Neural progenitor cell (in vitro differentiated cells): ENCODE data around the gene STIM1. TPM values are rescaled to one million over a fixed set of nuclear protein-coding genes. Genes with fewer than 3 reads are reported as not detected.
A peak's percentile ranks its signal among the peaks of the same experiment; 100 is the strongest.

ENCODE experiments used
- DNase-seq: peaks from one replicate; pipeline ENCODE4 v3.0.0-alpha.2; 2016; ENCODE audit warnings: low spot score
- H2AFZ ChIP-seq: fragments of 200-600 bp; sonication (generic); replicated peaks from 2 replicates; pipeline ENCODE4 v1.6.1; 2016; ENCODE audit warnings: antibody characterized with exemption
- H3F3A ChIP-seq: fragments of 200-600 bp; sonication (generic); 2 replicates; pipeline ENCODE4 v1.6.1; 2016; ENCODE audit warnings: antibody characterized with exemption, low read depth
- H3K27ac ChIP-seq: fragments of 200-600 bp; sonication (generic); 2 replicates; pipeline ENCODE4 v1.5.1; 2016; ENCODE audit warnings: mild to moderate bottlenecking
- H3K27me3 ChIP-seq: fragments of 200-600 bp; sonication (generic); 2 replicates; pipeline ENCODE4 v1.6.1; 2016; ENCODE audit warnings: mild to moderate bottlenecking, moderate library complexity
- H3K36me3 ChIP-seq: fragments of 200-600 bp; sonication (generic); 2 replicates; pipeline ENCODE4 v1.5.1; 2016
- H3K4me1 ChIP-seq: fragments of 200-600 bp; sonication (generic); 2 replicates; pipeline ENCODE4 v1.6.1; 2016; ENCODE audit warnings: mixed run types
- H3K4me2 ChIP-seq: fragments of 200-600 bp; sonication (generic); 2 replicates; pipeline ENCODE4 v1.6.1; 2016
- H3K4me3 ChIP-seq: fragments of 200-600 bp; sonication (generic); 2 replicates; pipeline ENCODE4 v1.5.1; 2016
- H3K79me2 ChIP-seq: fragments of 200-600 bp; sonication (generic); 2 replicates; pipeline ENCODE4 v1.6.1; 2016; ENCODE audit warnings: low read depth
- H3K9ac ChIP-seq: fragments of 200-600 bp; sonication (generic); 2 replicates; pipeline ENCODE4 v1.6.1; 2016
- H3K9me3 ChIP-seq: fragments of 200-600 bp; sonication (generic); 2 replicates; pipeline ENCODE4 v1.5.1; 2016; ENCODE audit warnings: low read depth
- H4K20me1 ChIP-seq: fragments of 200-600 bp; sonication (generic); 2 replicates; pipeline ENCODE4 v1.6.1; 2016; ENCODE audit warnings: low read depth
- H3K27ac Mint-ChIP-seq: 3 replicates; pipeline ENCODE4 v1.8.0; 2021; ENCODE audit warnings: mixed read lengths
- H3K27me3 Mint-ChIP-seq: 2 replicates; pipeline ENCODE4 v1.8.0; 2022; ENCODE audit warnings: low read depth, mild to moderate bottlenecking, inconsistent platforms, moderate library complexity, mixed read lengths; ENCODE audit not compliant: insufficient read depth
- H3K36me3 Mint-ChIP-seq: 3 replicates; pipeline ENCODE4 v1.8.0; 2021; ENCODE audit warnings: mixed read lengths
- H3K4me1 Mint-ChIP-seq: 3 replicates; pipeline ENCODE4 v1.8.0; 2021; ENCODE audit warnings: mixed read lengths
- H3K4me3 Mint-ChIP-seq: 3 replicates; pipeline ENCODE4 v1.8.0; 2021; ENCODE audit warnings: mild to moderate bottlenecking, moderate library complexity, mixed read lengths
- H3K9me3 Mint-ChIP-seq: 3 replicates; pipeline ENCODE4 v1.8.0; 2020; ENCODE audit warnings: mixed read lengths
- EZH2 ChIP-seq: fragments of 200-600 bp; sonication (generic); IDR thresholded peaks from 2 replicates; pipeline ENCODE4 v1.6.1; 2017; ENCODE audit warnings: antibody characterized with exemption, mild to moderate bottlenecking, moderate library complexity
- EZH2phosphoT487 ChIP-seq: fragments of 200-600 bp; sonication (generic); IDR thresholded peaks from 2 replicates; pipeline ENCODE4 v1.6.1; 2017; ENCODE audit warnings: antibody characterized with exemption
- total RNA-seq: library from RNA; depleted of rRNA; stranded (reverse); fragments of >200 nt; gene quantifications from 2 replicates; pipeline ENCODE4 v1.2.3, GENCODE V29; 2015; ENCODE audit warnings: low replicate concordance
- TF ChIP-seq, protein P1 (sequence below): fragments of 200-600 bp; sonication (generic); IDR thresholded peaks from 2 replicates; pipeline ENCODE4 v1.5.1; 2017; ENCODE audit warnings: antibody characterized with exemption, mild to moderate bottlenecking

The STIM1 gene
- 17.3 and 18.9 TPM in 2 replicates for total RNA-seq

GRCh38 chr11:3854977-3855807, at the start of gene STIM1:
TSS of gene STIM1 (plus strand) at chr11:3855664. CDS start at chr11:3856271, 607 bp downstream.
- Mint-ChIP-seq H3K9me3 (no peaks in the 10 kb centered on the region), H3K27me3 (peaks cover 4% of the 10 kb centered on the region), H3K4me1 (peaks cover 45% of the 10 kb centered on the region), H3K27ac (no peak within 1 kb of the TSS), H3K36me3 (no peaks in the 10 kb centered on the region), H3K4me3 (peak within 1 kb of the TSS; percentile 94)
- Histone ChIP-seq H3K9me3 (no peaks in the 10 kb centered on the region), H3K27me3 (peaks cover 20% of the 10 kb centered on the region), H3F3A (peaks cover 21% of the 10 kb centered on the region), H3K9ac (peak within 1 kb of the TSS; percentile 29), H3K27ac (peak within 1 kb of the TSS; percentile 84), H3K4me3 (peak within 1 kb of the TSS; percentile 85), H3K79me2 (no peaks in the 10 kb centered on the region), H3K4me2 (peak within 1 kb of the TSS; percentile 98), H4K20me1 (peaks cover 16% of the 10 kb centered on the region), H3K36me3 (no peaks in the 10 kb centered on the region), H3K4me1 (peaks cover 23% of the 10 kb centered on the region), H2AFZ (peak within 1 kb of the TSS; percentile 97)
- TF ChIP-seq EZH2phosphoT487 (no peak), EZH2 (peak; percentile 14)
- TF ChIP-seq, protein P1, sequence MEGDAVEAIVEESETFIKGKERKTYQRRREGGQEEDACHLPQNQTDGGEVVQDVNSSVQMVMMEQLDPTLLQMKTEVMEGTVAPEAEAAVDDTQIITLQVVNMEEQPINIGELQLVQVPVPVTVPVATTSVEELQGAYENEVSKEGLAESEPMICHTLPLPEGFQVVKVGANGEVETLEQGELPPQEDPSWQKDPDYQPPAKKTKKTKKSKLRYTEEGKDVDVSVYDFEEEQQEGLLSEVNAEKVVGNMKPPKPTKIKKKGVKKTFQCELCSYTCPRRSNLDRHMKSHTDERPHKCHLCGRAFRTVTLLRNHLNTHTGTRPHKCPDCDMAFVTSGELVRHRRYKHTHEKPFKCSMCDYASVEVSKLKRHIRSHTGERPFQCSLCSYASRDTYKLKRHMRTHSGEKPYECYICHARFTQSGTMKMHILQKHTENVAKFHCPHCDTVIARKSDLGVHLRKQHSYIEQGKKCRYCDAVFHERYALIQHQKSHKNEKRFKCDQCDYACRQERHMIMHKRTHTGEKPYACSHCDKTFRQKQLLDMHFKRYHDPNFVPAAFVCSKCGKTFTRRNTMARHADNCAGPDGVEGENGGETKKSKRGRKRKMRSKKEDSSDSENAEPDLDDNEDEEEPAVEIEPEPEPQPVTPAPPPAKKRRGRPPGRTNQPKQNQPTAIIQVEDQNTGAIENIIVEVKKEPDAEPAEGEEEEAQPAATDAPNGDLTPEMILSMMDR: peak; percentile 92
- DNase-seq: peak; percentile 98

GRCh38 chr11:3807909-3808860, 47.3 kb upstream of the STIM1 start, which contains the start of gene PGAP2:
TSS of gene PGAP2 (plus strand) at chr11:3808560. CDS start at chr11:3811260, 2,700 bp downstream.
- no peaks in the 10 kb centered on the region for H3K36me3 ChIP-seq
- H3K27ac Mint-ChIP-seq: no peak within 1 kb of the TSS
- no peaks in the 10 kb centered on the region for H3K9me3 Mint-ChIP-seq
- peaks cover 13% of the 10 kb centered on the region for H3K4me1 Mint-ChIP-seq
- peak within 1 kb of the TSS; percentile 95 for H3K4me2 ChIP-seq
- peak; percentile 91 for DNase-seq
- no peaks in the 10 kb centered on the region for H3K79me2 ChIP-seq
- H3K4me3 Mint-ChIP-seq: peak within 1 kb of the TSS; percentile 98
- H3K4me1 ChIP-seq: peaks cover 4% of the 10 kb centered on the region
- no peaks in the 10 kb centered on the region for H3K9me3 ChIP-seq
- H3K27me3 Mint-ChIP-seq: peaks cover 2% of the 10 kb centered on the region
- H3F3A ChIP-seq: peaks cover 5% of the 10 kb centered on the region
- TF ChIP-seq EZH2phosphoT487: no peak
- TF ChIP-seq EZH2: no peak
- TF ChIP-seq, protein P1: peak; percentile 76
- no peaks in the 10 kb centered on the region for H3K27me3 ChIP-seq
- peak within 1 kb of the TSS; percentile 78 for H3K4me3 ChIP-seq
- no peaks in the 10 kb centered on the region for H3K36me3 Mint-ChIP-seq
- no peak within 1 kb of the TSS for H3K9ac ChIP-seq
- no peak within 1 kb of the TSS for H3K27ac ChIP-seq
- peak within 1 kb of the TSS; percentile 95 for H2AFZ ChIP-seq
- H4K20me1 ChIP-seq: no peaks in the 10 kb centered on the region

DNA sequence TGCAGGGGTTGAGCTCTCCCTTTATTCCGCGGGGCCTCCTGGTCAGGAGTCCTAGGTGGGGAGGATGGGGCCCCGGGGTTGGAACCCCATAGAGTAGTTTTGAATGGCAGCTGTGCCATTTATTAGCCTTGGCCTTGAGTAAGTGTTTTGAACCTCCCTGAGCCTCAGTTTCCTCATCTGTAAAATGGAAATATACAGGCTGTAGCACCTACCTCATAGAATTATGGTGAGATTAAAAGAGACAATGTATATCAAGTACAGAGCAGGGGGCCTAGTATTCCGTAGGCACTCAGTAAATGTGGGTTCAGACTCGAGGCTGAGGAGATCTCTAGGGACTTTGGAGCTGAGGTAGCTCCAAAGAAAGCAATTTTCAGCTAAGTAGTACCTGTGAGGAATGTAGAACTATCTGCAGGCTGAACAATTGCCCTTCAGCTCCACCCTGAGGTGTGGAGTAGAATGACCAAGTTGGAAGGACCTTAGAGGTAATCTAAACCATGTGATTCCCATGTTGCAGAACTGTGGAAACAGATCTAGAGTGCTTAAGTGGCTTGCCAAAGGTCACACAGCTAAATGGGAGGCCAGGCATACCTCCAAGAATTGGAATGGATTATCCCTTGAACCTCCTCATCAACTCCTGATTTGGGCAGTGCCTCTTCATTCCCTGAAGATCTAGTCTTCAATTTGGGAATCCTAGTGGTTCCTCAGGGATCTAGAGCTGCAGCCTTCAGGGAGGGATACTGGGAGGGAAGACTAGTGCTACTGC, 46.4 kb upstream of the STIM1 start:
- Mint-ChIP-seq H3K4me3 (peak overlapping the region; percentile 98), H3K27me3 (peaks cover 2% of the 10 kb centered on the region), H3K36me3 (no peaks in the 10 kb centered on the region), H3K9me3 (no peaks in the 10 kb centered on the region), H3K4me1 (peaks cover 13% of the 10 kb centered on the region), H3K27ac (no peak overlapping the region)
- peak overlapping the region; percentile 95 for H3K4me2 ChIP-seq
- H4K20me1 ChIP-seq: no peaks in the 10 kb centered on the region
- H3F3A ChIP-seq: peaks cover 5% of the 10 kb centered on the region
- peaks cover 4% of the 10 kb centered on the region for H3K4me1 ChIP-seq
- H3K9me3 ChIP-seq: no peaks in the 10 kb centered on the region
- no peak overlapping the region for H3K27ac ChIP-seq
- H3K9ac ChIP-seq: no peak overlapping the region
- no peaks in the 10 kb centered on the region for H3K27me3 ChIP-seq
- H2AFZ ChIP-seq: peak overlapping the region; percentile 95
- peak overlapping the region; percentile 78 for H3K4me3 ChIP-seq
- no peaks in the 10 kb centered on the region for H3K79me2 ChIP-seq
- H3K36me3 ChIP-seq: no peaks in the 10 kb centered on the region
- no peak for TF ChIP-seq EZH2
- TF ChIP-seq, protein P1: peak; percentile 35
- DNase-seq: peak; percentile 27
